CD8-positive, alpha-beta memory T cell (primary cell): ENCODE measurements around the gene IQCK. TPM values are rescaled to one million over a fixed set of nuclear protein-coding genes. Genes with fewer than 3 reads are reported as not detected.

ENCODE experiments used
- CTCF ChIA-PET: fragments of 350-600 bp; sonication (Branson Sonifier 250); formaldehyde crosslinking; loops from one replicate; lab custom pipeline; 2021; ENCODE audit warnings: antibody characterized with exemption; lab: Charles Lee
- POLR2A ChIA-PET: fragments of 350-600 bp; sonication (Branson Sonifier 250); formaldehyde crosslinking; loops from one replicate; lab custom pipeline; 2021; ENCODE audit warnings: antibody characterized with exemption; lab: Charles Lee
- DNase-seq, 5 donors: peaks; one replicate each; pipeline versions ENCODE4 v3.0.0 to v3.0.0-alpha.2; 2020 to 2022; ENCODE audit warnings: mixed read lengths in 1 of 5
- H3K27ac ChIP-seq: one replicate; pipeline ENCODE4 v1.7.0; 2013; ENCODE audit warnings: low read depth, mild to moderate bottlenecking, low read length, moderate library complexity
- H3K27me3 ChIP-seq: 2 replicates; pipeline ENCODE4 v1.7.0; 2013; ENCODE audit warnings: low read length, mild to moderate bottlenecking; ENCODE audit not compliant: insufficient read depth, poor library complexity, severe bottlenecking
- H3K36me3 ChIP-seq: 2 replicates; pipeline ENCODE4 v1.7.0; 2013; ENCODE audit warnings: mild to moderate bottlenecking, low read length, moderate library complexity; ENCODE audit not compliant: insufficient read depth
- H3K4me1 ChIP-seq: 2 replicates; pipeline ENCODE4 v1.7.0; 2013; ENCODE audit warnings: mild to moderate bottlenecking, low read length, moderate library complexity; ENCODE audit not compliant: insufficient read depth
- H3K4me3 ChIP-seq: 2 replicates; pipeline ENCODE4 v1.7.0; 2013; ENCODE audit warnings: mild to moderate bottlenecking, low read length
- H3K9me3 ChIP-seq: 2 replicates; pipeline ENCODE4 v1.7.0; 2013; ENCODE audit warnings: mild to moderate bottlenecking, low read length
- H3K27ac Mint-ChIP-seq, 8 donors: one replicate each; pipeline ENCODE4 v1.8.0; 2020 to 2021; ENCODE audit warnings: mixed read lengths in 8 of 8, mild to moderate bottlenecking in 6 of 8, inconsistent platforms in 3 of 8, moderate library complexity in 3 of 8
- H3K27me3 Mint-ChIP-seq, 2 donors: one replicate each; pipeline ENCODE4 v1.8.0; 2020 to 2021; ENCODE audit warnings: mixed read lengths in 2 of 2, mild to moderate bottlenecking in 1 of 2, moderate library complexity in 1 of 2
- H3K36me3 Mint-ChIP-seq, 3 donors: one replicate each; pipeline ENCODE4 v1.8.0; 2020 to 2021; ENCODE audit warnings: mixed read lengths in 3 of 3, inconsistent platforms in 1 of 3, mild to moderate bottlenecking in 1 of 3
- H3K4me1 Mint-ChIP-seq, 3 donors: one replicate each; pipeline ENCODE4 v1.8.0; 2020 to 2021; ENCODE audit warnings: mixed read lengths in 3 of 3, inconsistent platforms in 1 of 3, mild to moderate bottlenecking in 1 of 3
- H3K4me3 Mint-ChIP-seq, 7 donors: one replicate each; pipeline ENCODE4 v1.8.0; 2020 to 2021; ENCODE audit warnings: mixed read lengths in 7 of 7, mild to moderate bottlenecking in 6 of 7, moderate library complexity in 4 of 7, inconsistent platforms in 2 of 7
- H3K9me3 Mint-ChIP-seq, 5 donors: one replicate each; pipeline ENCODE4 v1.8.0; 2020 to 2022; ENCODE audit warnings: mixed read lengths in 5 of 5, mild to moderate bottlenecking in 3 of 5, moderate library complexity in 2 of 5, inconsistent platforms in 1 of 5
- polyA plus RNA-seq: library from polyadenylated mRNA; unstranded; fragments of 300-500 nt; fragmentation: Illumina TruSeq; gene quantifications from one replicate; pipeline ENCODE4 v1.2.3, GENCODE V29; 2021
- total RNA-seq, 2 experiments: library from RNA; stranded (reverse); gene quantifications; one replicate each; pipeline ENCODE4 v1.2.3, GENCODE V29; 2021

Gene IQCK
- total and polyA plus RNA-seq, 3 experiments from 2014 or later, result 1.9 to 3.8 (median 2.6) TPM

DNA sequence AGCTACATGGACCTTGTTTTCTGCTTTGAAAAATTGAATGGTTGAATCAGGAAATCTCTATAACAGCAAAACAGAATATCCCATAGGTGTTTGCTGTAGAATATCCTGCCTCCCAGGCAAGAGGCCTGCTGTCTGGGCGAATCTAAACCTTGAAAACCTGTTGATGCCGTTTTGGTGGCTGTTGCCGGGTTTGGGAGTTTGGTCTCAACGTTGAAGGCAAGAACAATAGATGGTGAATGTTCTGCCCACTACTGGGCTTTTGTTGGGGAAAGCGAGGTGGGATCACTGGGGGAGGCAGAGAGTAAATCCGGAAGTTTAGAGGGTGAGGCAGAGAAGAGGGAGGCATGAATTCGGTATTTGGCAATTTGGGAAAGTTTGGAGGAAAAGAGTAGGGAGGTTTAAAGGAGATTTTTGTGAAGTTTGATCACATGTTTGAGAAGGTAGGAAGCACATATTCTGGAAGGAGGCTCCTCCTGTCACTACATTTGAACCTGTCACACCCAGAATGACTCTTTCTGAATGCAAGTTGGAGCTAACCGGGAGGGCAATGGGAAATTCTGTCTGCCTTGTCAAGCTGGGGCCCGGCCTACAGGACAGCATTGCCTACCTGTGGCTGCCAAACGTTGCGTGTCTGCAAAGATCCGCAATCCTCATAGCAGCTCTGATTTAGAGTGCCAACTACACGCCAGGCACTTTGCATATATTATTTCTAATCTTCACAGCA is 120.1 kb downstream of the IQCK start:
- ChIA-PET POLR2A (no interaction called here), CTCF (no interaction called here)
- no peaks in the 10 kb centered on the region for H3K27me3 ChIP-seq
- H3K9me3 ChIP-seq, result no peaks in the 10 kb centered on the region
- no peaks in the 10 kb centered on the region for H3K9me3 Mint-ChIP-seq
- no peaks in the 10 kb centered on the region for H3K36me3 ChIP-seq
- no peaks in the 10 kb centered on the region for H3K4me1 ChIP-seq
- no peak overlapping the region for H3K27ac Mint-ChIP-seq
- no peaks in the 10 kb centered on the region for H3K36me3 Mint-ChIP-seq
- H3K4me1 Mint-ChIP-seq, result no peaks in the 10 kb centered on the region
- H3K27me3 Mint-ChIP-seq, result no peaks in the 10 kb centered on the region
- no peak overlapping the region for H3K27ac ChIP-seq
- no peak overlapping the region for H3K4me3 Mint-ChIP-seq
- no peak overlapping the region for H3K4me3 ChIP-seq
- no peak for DNase-seq

DNA sequence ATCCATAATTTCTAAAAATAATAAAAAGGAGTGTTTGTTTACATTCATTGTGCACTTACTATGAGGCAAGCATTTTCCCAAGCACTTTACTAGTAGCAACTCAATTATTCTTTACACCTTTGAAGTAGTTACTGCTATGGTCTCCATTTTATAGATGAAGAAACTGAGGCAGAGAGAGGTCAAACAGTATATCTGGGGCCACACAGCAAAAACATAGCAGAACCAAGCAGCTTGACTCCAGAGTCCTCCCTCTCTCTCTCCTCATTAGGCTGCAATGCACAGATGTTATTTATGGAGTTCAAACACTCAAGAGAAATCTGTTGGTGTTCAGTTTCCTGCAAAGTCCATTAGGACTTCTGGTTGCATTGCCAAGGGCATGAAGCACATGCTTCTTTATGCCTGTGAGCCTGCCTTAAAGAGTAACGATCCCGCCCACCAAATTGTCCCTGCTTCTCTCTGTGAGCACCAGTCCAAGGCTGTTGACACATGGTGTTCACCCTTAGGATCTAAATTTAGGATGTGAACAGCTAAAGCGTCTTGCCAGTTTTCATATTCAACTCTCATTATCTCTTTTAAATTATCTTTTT is 122.5 kb downstream of the IQCK start:
- Mint-ChIP-seq H3K36me3 (no peaks in the 10 kb centered on the region), H3K9me3 (no peaks in the 10 kb centered on the region), H3K27ac (peak overlapping the region in 1 of 8 donors; percentile 46), H3K4me3 (no peak overlapping the region), H3K4me1 (no peaks in the 10 kb centered on the region), H3K27me3 (peaks cover 0 to 1% of the 10 kb centered on the region in 2 donors)
- ChIA-PET POLR2A (no interaction called here), CTCF (no interaction called here)
- no peak overlapping the region for H3K4me3 ChIP-seq
- no peaks in the 10 kb centered on the region for H3K27me3 ChIP-seq
- no peaks in the 10 kb centered on the region for H3K9me3 ChIP-seq
- no peaks in the 10 kb centered on the region for H3K36me3 ChIP-seq
- no peak for DNase-seq
- no peaks in the 10 kb centered on the region for H3K4me1 ChIP-seq
- H3K27ac ChIP-seq, result no peak overlapping the region

DNA sequence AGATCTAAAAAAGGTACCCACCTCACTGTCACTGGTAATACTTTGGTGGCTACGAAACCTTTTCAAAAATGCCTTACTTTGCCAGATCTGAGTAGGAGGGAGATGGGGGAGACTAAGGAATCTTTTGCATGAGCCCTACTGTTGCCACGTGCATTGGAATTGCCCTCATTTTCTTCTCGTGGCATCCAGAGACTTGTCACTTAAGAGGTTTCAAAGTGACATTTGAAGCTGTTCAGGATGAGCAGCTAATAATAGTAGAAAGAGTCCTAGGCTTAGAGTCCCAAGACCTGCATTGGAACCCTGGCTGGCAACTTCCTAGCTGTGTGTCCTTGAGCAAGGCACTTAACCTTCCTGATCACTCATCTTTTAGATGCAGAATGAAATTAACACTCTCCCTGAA is 123.1 kb downstream of the IQCK start:
- Mint-ChIP-seq H3K4me3 (no peak overlapping the region), H3K9me3 (no peaks in the 10 kb centered on the region), H3K27ac (no peak overlapping the region), H3K27me3 (peaks cover 0 to 1% of the 10 kb centered on the region in 2 donors), H3K4me1 (no peaks in the 10 kb centered on the region), H3K36me3 (no peaks in the 10 kb centered on the region)
- POLR2A ChIA-PET, result no interaction called here
- Histone ChIP-seq H3K4me1 (no peaks in the 10 kb centered on the region), H3K36me3 (no peaks in the 10 kb centered on the region), H3K4me3 (no peak overlapping the region), H3K27ac (no peak overlapping the region), H3K27me3 (no peaks in the 10 kb centered on the region), H3K9me3 (no peaks in the 10 kb centered on the region)
- DNase-seq, result no peak
- CTCF ChIA-PET, result no interaction called here

DNA sequence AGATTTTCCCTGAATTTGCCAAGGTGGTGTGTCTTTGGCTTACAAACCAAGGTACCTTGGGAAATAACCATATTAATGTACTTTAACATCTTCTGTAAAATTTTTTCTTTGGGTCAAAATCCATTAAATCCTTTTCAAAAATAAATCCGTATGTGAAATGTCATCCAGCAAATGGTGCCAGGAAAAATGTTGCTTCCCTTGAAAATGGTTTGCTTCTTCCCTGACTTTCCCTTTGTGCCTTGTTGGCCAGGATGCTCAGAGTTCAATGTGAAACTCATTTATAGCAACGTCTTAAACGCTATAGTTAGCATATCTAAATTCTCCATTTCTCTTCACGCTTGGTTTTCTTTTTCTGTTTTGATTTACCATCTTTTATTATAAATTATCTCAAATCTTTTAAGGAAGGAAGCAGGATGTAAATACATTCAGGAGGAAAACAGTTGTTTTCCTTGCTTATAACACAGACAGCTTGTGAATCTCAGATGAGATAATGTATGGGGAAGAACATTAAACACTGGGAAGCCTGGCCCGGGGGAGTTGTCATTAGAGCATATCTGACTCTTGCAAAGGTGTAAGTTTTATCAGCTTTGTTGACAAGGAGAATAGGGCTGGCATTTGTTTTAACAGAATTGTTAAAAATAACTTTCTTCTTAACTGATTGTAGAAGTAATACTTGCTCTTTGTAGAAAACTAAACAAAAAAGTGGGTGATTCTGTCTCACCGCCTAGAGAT is 124.5 kb downstream of the IQCK start:
- Histone ChIP-seq H3K36me3 (no peaks in the 10 kb centered on the region), H3K27me3 (no peaks in the 10 kb centered on the region), H3K4me3 (no peak overlapping the region), H3K9me3 (no peaks in the 10 kb centered on the region), H3K4me1 (no peaks in the 10 kb centered on the region), H3K27ac (peak overlapping the region; percentile 27)
- CTCF ChIA-PET, result no interaction called here
- no peaks in the 10 kb centered on the region for H3K9me3 Mint-ChIP-seq
- no peaks in the 10 kb centered on the region for H3K36me3 Mint-ChIP-seq
- POLR2A ChIA-PET, result no interaction called here
- no peaks in the 10 kb centered on the region for H3K4me1 Mint-ChIP-seq
- peaks cover 0 to 3% of the 10 kb centered on the region in 2 donors for H3K27me3 Mint-ChIP-seq
- H3K4me3 Mint-ChIP-seq, result no peak overlapping the region
- no peak for DNase-seq
- H3K27ac Mint-ChIP-seq, result no peak overlapping the region

DNA sequence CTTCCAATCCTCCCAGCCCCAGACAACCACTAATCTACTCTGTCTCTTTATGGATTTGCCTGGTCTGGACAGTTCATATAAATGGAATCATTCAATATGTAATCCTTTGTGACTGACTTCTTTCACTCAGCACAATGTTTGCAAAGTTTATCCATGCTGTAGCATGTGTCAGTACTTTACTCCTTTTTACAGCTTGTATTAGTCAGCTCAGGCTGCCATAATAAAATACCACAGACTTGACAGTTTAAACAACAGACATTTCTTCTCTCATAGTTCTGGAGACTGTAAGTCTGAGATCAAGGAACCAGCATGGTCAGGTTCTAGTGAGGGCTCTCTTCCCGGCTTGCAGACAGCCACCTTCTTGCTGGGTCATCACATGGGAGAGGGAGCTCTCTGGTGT is 125.3 kb downstream of the IQCK start:
- H3K9me3 Mint-ChIP-seq, result no peaks in the 10 kb centered on the region
- H3K27ac ChIP-seq, result peak overlapping the region; percentile 27
- H3K36me3 Mint-ChIP-seq, result no peaks in the 10 kb centered on the region
- no peaks in the 10 kb centered on the region for H3K27me3 ChIP-seq
- H3K4me1 Mint-ChIP-seq, result no peaks in the 10 kb centered on the region
- no peaks in the 10 kb centered on the region for H3K4me1 ChIP-seq
- no peaks in the 10 kb centered on the region for H3K36me3 ChIP-seq
- H3K4me3 ChIP-seq, result no peak overlapping the region
- no peak for DNase-seq
- peaks cover 3 to 5% of the 10 kb centered on the region in 2 donors for H3K27me3 Mint-ChIP-seq
- CTCF ChIA-PET, result no interaction called here
- POLR2A ChIA-PET, result no interaction called here
- H3K27ac Mint-ChIP-seq, result no peak overlapping the region
- H3K4me3 Mint-ChIP-seq, result no peak overlapping the region
- H3K9me3 ChIP-seq, result no peaks in the 10 kb centered on the region

DNA sequence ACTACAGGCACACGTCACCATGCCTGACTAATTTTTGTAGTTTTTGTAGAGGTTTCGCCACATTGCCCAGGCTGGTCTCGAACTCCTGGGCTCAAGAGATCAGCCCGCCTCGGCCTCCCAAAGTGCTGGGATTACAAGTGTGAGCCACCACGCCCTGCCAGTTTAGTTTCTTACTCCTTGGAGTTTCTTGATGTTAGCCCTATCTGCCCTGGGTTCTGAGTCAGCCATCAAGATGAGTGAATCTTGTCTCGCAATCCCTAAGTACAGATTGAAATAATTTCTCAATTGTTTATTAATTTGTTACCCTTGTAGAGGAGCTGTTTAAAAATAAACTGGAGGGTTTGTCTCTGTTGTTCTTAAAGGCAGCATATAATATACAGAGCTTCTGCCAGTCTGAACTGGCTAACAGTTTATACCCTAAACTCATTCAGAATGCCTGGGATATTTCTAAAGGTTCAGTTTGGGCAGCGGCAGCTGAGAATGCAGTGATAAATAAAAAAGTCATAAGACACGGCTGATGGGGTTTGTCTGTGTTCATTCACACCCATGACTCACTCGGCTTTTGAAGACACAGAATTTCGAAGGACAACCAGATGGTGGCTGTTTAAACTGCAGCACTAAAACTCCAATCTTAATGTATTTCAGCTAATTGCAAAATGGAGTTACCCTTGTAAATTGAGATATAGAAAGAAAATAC is 127.0 kb downstream of the IQCK start:
- no peak overlapping the region for H3K4me3 ChIP-seq
- POLR2A ChIA-PET, result no interaction called here
- no peak for DNase-seq
- Mint-ChIP-seq H3K4me1 (no peaks in the 10 kb centered on the region), H3K9me3 (no peaks in the 10 kb centered on the region), H3K36me3 (peaks cover 0 to 4% (median 0%) of the 10 kb centered on the region in 3 donors), H3K27me3 (peaks cover 5% of the 10 kb centered on the region in 2 donors), H3K27ac (no peak overlapping the region), H3K4me3 (no peak overlapping the region)
- H3K9me3 ChIP-seq, result no peaks in the 10 kb centered on the region
- H3K36me3 ChIP-seq, result no peaks in the 10 kb centered on the region
- no peaks in the 10 kb centered on the region for H3K4me1 ChIP-seq
- H3K27me3 ChIP-seq, result peaks cover 3% of the 10 kb centered on the region
- CTCF ChIA-PET, result no interaction called here
- no peak overlapping the region for H3K27ac ChIP-seq

DNA sequence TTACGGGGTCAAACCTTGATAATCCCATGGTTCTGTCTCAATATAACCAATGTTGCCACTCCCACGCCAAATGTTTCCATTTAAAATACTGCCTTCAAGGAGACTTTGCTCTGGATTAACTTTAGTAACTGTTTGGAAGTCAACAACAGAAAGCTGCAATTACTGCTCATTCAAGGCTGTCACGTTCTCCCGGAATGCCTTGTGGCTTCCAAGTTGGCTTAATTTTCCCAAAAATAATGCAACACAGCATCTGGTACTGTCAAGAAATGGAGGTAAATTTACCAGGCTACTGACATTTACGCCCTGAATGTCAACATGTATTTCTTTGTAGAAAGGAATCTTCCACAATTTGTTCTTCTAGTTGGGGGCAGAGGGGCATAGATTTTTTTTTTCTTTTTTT is 128.4 kb downstream of the IQCK start:
- Histone ChIP-seq H3K9me3 (no peaks in the 10 kb centered on the region), H3K4me1 (no peaks in the 10 kb centered on the region), H3K27me3 (peaks cover 3% of the 10 kb centered on the region), H3K36me3 (no peaks in the 10 kb centered on the region), H3K4me3 (no peak overlapping the region), H3K27ac (no peak overlapping the region)
- ChIA-PET POLR2A (no interaction called here), CTCF (no interaction called here)
- H3K27ac Mint-ChIP-seq, result no peak overlapping the region
- DNase-seq, result no peak
- peaks cover 0 to 7% (median 0%) of the 10 kb centered on the region in 3 donors for H3K36me3 Mint-ChIP-seq
- no peaks in the 10 kb centered on the region for H3K4me1 Mint-ChIP-seq
- peaks cover 5 to 7% of the 10 kb centered on the region in 2 donors for H3K27me3 Mint-ChIP-seq
- H3K4me3 Mint-ChIP-seq, result no peak overlapping the region
- no peaks in the 10 kb centered on the region for H3K9me3 Mint-ChIP-seq

DNA sequence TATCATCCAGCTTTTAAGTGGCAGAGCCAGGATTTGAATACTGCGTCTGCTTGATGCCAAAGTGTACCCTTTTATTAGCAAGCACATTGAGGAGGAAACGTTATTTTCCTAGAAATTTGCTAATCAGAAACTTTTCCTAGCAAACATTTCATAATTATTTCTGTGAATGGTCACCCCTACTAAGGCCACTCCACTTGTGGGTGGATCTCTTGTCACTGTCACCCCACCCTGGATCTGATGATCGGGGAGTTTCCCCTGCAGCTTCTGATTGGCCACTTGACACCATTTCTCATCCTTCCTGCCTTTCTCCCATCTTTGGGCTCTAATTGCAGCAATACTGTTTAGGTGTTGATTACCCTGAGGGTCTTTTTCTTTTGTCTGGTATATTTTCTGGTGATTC is 130.7 kb downstream of the IQCK start:
- Mint-ChIP-seq H3K9me3 (no peaks in the 10 kb centered on the region), H3K4me1 (no peaks in the 10 kb centered on the region), H3K4me3 (no peak overlapping the region), H3K36me3 (peaks cover 0 to 7% (median 0%) of the 10 kb centered on the region in 3 donors), H3K27ac (no peak overlapping the region), H3K27me3 (peaks cover 5 to 7% of the 10 kb centered on the region in 2 donors)
- peaks cover 3% of the 10 kb centered on the region for H3K27me3 ChIP-seq
- no peak for DNase-seq
- H3K9me3 ChIP-seq, result no peaks in the 10 kb centered on the region
- no peaks in the 10 kb centered on the region for H3K36me3 ChIP-seq
- H3K27ac ChIP-seq, result no peak overlapping the region
- H3K4me1 ChIP-seq, result no peaks in the 10 kb centered on the region
- POLR2A ChIA-PET, result no interaction called here
- CTCF ChIA-PET, result no interaction called here
- no peak overlapping the region for H3K4me3 ChIP-seq
